Activated CD8-positive, alpha-beta memory T cell treated with anti-CD3 and anti-CD28 coated beads for 1 hour (primary cell): ENCODE data around the gene COG2.
"Not testable (repeated sequence)": the region's sequence is repeated elsewhere in the genome, so short reads cannot be mapped to it uniquely, and the experiment has no call there.

Experiments
- DNase-seq, 2 donors: peaks; one replicate each; pipeline ENCODE4 v3.0.0-alpha.2; 2020; ENCODE audit warnings: low read depth in 1 of 2; ENCODE audit errors: extremely low read depth in 1 of 2

Gene COG2

DNA sequence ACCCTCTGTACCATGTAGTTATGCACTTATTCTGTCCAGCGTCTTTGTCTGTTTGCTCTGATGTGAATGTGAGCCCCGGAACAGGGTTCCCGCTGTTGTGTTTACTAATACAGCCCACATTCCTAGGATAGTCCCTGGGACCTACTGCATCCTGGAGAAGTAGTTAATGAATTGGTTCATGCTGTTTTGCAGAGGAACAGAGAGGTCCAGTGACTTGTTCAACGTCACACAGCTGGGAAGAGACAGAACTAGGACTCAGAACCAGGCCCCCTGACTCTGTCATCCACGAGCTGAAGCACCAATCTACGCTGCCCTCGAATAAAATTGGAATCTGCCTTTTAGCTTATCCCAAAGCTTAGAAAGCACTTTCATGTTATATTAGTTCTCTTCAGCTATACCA lies 70.9 kb downstream of the COG2 start:
- no peak for DNase-seq

DNA sequence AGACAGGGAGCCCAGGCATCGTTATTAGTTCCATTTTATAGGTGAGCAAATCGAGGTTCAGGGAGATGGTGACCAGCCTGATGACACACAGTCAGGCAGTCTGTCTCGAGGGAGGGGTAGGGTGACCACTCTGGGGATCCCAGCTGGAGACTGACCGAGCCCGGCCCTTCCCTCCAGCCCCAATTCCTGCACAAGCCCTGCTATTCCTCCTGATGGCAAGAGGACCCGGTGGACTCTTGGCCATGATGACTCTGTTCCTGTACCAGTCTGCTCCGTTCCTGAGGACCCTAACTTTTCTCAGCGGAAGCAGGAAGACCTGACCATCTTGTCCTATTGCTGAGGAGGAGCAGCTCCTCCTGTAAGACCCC lies 71.2 kb downstream of the COG2 start:
- DNase-seq, result no peak

- DNase-seq, result no peak
These were observed 71.9 kb downstream of the COG2 start, which contains the start of gene AGT for GRCh38 chr1:230713915-230714764. TSS of gene AGT (minus strand) at chr1:230714122. CDS start at chr1:230710823, 3,299 bp downstream.

GRCh38 chr1:230715510-230715909 lies 73.2 kb downstream of the COG2 start:
- no peak for DNase-seq

GRCh38 chr1:230716453-230716852 lies 74.2 kb downstream of the COG2 start:
- not testable (repeated sequence) for DNase-seq

- no peak for DNase-seq
These were observed 75.0 kb downstream of the COG2 start for GRCh38 chr1:230717251-230717650.

DNA sequence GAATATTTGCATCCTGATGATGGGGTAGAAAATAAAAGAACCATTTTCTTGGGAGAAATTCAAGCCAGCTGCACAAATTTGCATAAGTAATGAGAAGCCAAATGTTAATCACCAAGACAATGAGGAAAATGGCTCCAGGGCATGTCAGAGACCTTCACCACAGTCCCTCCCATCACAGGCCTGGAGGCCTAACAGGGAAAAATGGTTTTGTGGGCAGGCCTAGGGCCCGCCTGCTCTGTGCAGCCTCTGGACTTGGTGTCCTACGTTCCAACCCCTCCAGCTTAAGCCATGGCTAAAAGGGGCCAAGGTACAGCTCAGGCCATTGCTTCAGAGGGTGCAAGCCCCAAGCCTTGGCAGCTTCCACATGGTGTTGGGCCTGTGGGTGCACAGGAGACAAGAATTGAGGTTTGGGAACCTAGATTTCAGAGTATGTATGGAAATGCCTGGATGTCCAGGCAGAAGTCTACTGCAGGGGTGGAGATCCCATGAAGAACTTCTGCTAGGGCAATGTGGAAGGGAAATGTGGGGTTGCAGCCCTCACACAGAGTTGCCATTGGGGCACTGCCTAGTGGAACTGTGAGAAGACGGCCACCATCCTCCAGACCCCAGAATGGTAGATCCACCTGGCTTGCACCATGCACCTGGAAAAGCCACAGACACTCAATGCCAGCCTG lies 79.7 kb downstream of the COG2 start:
- DNase-seq, result not testable (repeated sequence)

DNA sequence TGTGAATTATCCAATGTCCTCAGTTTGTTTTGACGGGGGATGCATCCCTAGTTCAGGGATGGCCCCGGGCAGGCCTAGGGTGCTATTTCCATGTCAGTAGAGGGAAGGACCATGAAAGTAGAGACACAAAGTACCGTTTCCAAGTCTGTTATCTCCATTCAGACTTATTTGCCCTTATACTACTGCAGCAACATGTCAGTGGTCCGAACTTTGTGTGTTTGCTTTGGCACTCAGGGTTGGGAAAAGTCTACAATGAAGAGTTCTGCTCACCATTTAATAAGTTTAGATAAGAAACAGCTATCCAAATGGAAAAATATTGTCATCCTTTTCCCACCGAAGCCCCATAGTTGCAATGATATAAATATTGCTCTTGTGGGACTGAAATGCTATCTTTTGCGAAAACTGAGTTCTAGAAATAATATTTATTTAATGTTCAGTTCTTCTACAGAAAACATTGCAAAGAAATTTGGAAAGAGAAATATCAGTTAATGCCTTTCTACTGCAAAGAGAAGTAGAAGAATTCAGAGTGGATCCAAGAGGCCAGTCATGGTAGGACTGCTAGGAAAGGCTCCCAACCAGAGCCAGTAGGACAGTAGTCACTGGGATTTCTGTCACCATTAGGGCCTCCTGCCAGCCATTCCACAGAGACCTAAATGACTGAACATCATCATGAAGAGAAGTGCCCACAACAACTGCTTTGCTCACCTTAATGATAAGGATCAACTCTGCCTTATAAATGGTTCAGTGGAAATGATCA lies 83.2 kb downstream of the COG2 start:
- DNase-seq, result no peak

DNA sequence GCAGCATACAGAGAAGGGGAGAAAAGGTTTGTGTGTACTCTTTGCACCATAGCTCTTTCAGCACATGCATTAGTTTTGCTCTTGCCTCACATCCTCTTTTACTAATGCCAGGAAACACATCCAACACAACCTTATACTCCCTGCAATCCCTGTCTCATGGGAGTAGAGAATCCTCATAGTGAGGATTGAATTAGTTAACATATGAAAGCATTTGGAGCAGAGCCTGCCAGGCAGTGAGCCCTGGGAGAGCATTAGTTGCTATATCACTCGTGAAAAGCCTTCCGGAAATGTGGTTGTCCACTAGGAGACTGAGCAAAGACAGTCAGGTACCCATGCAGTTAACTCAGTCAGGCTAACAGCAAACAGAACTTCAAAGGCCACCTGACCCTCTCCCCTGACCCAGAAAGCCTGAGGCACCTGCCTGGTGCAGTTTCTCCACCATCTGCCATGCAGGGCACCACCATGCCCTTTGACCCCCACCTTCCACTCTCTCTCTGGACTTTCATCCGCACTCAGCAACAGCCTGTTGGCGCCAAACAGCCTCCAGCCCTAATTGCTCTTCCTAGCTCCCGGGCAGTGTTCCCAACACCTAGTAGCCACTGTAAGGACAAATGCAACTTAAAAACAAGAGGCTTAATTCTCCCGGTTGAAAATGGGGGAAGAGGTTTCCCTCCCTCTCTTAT lies 86.6 kb downstream of the COG2 start:
- DNase-seq, result no peak

DNA sequence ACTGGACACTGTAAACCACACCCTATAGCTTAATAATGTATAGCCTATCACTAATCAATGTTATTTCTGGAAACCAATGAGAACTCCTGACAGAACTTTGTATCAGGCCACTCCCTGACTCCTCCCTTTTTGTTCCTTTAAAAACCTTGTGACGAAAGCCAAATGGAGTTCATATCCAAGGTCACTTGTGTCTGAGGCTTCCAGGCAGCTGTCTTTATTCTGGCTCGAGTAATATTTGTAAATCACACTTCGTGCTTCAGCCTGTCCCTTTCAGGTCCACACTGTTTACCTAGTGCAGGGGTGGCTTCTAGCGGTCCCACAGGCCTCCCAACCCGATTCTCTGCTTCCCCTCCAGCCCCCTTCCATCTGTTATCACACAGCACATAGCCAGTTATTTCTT lies 88.7 kb downstream of the COG2 start:
- DNase-seq, result no peak

DNA sequence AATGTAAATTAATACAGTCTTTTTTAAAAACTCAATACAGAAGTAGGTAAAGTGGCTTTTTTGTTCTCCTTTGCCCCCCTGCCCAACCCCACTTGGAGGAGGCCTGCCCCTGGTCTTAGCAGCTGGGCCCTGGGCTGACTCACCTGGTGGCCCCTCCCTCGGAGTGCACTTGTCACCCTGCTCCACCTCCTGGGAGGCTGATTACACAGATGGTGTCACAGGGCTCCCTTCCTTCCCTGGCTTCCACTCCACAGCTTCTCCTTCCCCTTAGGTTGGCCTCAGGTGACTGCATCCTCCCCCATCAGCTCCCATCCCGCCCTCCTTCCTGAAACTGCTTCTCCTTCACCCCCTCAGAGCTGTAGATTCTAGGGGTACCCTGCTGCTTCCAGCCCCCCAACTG lies 93.2 kb downstream of the COG2 start:
- DNase-seq, result no peak

- no peak for DNase-seq
These were observed 95.5 kb downstream of the COG2 start for GRCh38 chr1:230737622-230738262.

- DNase-seq, result no peak
These were observed 97.4 kb downstream of the COG2 start for GRCh38 chr1:230739564-230740290.
